T follicular helper cell (primary cell): ENCODE measurements around the gene SMIM36.
"Not testable (repeated sequence)": the region's sequence is repeated elsewhere in the genome, so short reads cannot be mapped to it uniquely, and the experiment has no call there.

Experiments
- DNase-seq: peaks from one replicate; pipeline ENCODE4 v3.0.0-alpha.2; 2020; ENCODE audit warnings: low read depth

The SMIM36 gene

GRCh38 chr17:55454906-55455474, 56.3 kb downstream of the SMIM36 start:
- no peak for DNase-seq

DNA sequence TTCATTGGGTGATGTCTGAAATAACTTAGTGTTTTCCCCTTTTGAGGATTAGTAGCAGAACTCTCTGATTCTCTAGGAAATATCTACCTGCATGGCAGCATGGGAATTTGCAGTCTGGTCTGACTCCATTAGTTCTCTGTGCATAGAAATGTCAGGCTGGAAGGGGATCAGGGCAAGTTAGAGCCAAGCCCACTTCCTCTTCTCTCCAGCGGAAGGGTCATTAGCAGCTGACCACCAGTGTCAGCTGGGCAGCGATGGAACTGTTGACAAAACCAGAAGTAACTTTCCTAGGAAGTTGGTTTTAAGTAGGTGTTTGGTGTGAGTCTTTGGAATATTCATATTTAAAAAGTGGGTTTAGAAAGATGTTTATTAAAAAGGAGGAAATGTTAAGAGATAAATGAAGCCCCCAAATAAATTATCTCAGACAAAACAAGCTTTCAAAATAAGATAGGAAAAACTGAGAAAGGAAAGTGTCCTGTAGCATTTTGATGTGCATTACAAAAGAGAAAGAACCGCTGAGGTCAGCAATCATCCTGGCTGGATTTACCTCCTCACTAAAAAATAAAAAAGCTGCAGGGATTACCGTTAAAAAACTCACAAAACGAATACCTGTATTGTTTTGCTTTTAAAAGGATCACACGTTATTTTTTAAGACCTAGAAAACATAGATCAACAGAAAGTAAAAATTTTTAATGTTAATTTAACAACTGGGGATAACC, 57.3 kb downstream of the SMIM36 start:
- DNase-seq, result no peak

GRCh38 chr17:55452139-55452790, 59.0 kb downstream of the SMIM36 start:
- DNase-seq, result no peak

DNA sequence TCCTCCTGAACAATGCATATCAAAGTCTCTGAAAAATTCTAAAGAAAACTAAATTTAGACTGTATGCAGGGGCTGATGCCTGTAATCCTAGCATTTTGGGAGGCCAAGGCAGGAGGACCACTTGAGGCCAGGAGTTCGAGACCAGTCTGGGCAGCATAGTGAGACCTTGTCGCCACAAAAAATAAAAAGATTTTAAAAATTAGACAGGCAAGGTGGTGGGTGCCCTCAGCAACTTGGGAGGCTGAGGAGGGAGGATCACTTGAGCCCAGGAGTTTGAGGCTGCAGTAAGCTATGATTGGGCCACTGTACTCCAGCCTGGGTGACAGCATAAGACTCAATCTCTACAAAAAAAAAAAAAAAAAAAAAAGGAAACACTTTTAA, 59.5 kb downstream of the SMIM36 start:
- DNase-seq, result no peak

DNA sequence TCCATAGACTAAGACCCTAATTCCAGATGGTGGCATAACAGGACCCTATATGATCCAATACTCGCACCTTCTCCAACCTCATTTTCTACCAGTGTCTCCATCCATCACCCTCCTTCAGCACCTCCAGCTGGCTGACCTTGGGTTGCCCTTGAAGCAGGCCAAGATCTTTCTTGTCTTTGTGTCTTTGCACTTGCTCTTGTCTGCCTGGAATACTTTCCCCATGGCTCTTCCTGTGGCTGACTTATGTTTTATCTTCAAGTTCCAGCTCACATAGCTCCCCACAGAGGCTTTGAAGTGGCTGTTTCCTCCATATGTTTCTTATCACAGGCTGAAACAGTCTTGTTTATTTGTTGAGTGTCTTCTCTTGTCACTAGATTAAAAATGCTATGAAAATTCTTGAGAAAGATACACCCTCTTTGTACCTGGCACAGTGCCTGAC, 60.0 kb downstream of the SMIM36 start:
- no peak for DNase-seq

- DNase-seq, result no peak
These were observed 60.9 kb downstream of the SMIM36 start for GRCh38 chr17:55450232-55450825.

DNA sequence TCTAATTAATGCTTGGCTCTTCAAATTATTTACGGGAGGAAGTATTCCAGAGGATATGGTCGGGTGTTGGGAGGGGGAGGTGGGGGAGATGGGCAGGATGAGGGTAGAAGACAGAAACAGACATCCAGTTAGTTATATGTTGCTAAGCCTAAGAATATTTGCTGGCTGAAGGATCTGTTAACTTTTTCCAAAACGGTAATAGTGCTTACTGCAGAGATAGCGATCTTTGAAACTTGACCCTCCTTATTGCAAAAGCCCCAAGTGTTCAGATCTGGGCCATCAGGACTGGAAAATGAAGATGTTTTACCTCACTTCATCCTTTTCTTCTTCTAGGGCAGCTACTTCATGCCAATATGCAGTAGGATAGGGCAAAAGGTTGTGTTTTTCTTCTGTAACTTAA, 62.6 kb downstream of the SMIM36 start:
- DNase-seq, result no peak

GRCh38 chr17:55446581-55447205, 64.6 kb downstream of the SMIM36 start:
- no peak for DNase-seq

- not testable (repeated sequence) for DNase-seq
These were observed 65.2 kb downstream of the SMIM36 start for GRCh38 chr17:55446004-55446403.

DNA sequence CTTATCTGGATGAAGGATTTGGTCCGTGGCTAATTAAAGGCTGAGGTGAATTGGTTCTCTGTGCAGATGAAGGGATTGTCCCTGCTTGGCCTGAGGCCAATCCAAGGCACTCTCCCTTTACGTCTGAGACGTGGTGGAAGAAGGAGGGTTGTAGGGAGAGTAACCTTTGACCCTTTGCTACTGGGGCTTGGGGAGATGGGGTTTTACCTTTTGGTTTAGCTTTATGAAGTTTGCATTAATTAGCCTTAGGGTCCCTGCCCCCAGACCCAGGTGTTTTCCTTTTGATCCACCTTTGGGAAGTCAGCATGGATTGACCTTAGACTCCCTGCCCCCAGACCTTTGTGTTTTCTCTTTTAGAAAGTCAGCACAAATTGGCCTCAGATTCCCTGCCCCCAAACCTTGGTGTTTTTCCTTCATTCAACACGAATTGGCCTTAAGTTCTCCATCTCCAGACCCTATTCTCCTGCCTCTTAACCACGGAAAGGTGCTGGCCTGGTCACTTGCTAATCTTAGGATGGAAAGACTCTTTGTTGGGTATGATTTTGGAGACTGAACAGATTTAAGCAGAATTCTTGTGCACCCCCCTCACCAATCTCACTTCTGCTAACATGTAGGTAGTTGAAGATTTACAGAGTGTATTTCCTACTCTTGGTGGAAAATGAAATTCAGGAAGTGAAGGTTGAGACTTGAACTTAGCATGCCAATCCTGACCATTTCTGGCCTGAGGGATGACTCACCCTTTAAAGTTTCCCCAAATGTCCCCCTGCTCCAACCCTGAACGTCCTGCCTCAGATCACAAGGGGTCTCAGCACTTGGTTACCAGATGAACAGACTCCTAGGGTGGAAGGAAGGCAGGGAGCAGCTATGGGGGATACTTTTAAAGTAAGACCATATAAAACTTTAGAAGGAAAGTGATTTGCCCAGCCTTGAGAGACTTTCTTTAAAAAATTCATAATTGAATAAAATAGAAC, 66.5 kb downstream of the SMIM36 start:
- no peak for DNase-seq

- DNase-seq, result no peak
These were observed 67.3 kb downstream of the SMIM36 start for GRCh38 chr17:55443904-55444303.

GRCh38 chr17:55442953-55443683, 68.1 kb downstream of the SMIM36 start:
- no peak for DNase-seq

DNA sequence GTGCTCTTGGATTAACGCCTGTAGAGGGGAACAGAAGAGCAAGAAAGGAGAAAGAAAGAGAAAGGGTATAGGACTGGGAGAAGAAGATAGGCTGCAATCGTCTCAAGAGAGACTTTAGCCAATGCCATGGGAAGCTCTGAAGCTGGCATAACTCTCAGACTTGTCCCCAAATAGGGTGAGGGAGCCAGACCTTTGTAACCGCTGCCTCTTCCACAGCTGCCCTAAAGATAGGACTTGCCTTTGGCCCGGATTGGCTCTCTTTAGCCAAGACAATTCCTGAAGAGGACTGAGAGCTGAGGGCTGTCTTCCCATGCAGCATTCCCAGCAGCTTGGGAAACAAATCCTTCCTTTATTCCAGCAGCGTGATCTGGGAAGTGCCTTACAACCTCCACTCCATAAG, 68.8 kb downstream of the SMIM36 start:
- no peak for DNase-seq

- DNase-seq, result no peak
These were observed 69.7 kb downstream of the SMIM36 start for GRCh38 chr17:55441544-55441943.

- no peak for DNase-seq
These were observed 70.9 kb downstream of the SMIM36 start for GRCh38 chr17:55440391-55440790.

DNA sequence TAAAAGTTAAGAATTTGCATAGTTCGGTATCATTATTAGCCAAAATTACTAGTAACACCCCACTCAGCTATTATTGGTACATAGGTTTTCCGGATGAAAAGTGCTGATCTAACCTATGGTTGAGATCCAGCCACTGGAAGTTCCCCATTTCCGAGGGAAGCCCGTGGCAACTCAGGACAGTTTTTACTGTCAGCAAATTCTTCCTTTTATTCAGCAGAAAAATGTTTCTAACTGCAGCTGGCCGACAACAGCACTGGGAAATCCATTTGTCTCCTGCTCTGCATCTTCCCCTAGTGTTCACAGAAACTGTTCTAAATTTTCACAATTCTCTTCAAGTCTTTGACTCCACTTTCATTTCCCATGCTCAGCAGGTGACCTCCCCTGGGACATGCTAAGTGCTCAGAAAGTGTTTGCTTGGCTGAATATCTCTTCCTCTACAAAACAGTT, 74.1 kb downstream of the SMIM36 start:
- no peak for DNase-seq

DNA sequence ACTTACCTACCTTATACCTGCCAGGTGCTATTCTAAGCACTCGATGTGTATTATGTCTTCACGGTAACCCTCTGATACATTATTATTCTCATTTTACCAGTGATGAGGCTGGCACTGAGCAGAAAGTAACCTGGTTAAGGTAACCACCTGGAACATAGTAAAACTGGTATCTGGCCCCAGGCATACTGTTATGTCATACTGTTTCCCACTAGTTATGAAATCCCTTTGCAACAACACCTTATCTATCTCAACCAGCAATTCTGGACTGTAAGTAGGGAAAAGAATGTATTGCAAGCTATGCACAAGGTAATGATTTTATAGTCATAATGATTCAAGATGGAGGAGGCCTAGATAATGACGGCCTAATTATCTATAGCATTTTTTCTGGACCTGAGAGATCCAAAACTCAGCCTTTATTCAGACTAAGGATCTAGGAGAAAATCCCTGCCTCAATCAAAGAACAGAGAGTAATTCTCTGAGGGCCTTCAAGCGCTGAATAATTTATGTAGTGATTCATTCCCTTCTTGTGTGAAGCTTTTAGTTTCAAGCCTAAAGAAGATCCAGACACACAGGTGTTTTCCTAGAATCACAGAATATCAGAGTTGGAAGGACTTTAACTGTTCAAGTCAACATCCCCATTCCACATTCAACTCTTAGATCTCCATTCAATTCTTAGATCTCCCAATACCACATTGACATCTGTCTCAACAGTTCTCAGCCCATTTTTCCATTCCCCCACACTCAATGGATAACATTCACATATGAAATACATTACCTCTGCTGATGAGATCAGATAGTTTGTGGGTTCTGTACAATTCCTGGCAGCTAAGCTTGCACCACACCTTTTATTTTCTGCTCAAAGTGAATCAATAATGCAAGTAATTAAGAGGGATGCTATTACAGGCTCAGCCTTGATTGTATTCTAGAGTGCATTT, 74.8 kb downstream of the SMIM36 start:
- DNase-seq, result no peak

- DNase-seq, result no peak
These were observed 75.8 kb downstream of the SMIM36 start for GRCh38 chr17:55435408-55435807.

DNA sequence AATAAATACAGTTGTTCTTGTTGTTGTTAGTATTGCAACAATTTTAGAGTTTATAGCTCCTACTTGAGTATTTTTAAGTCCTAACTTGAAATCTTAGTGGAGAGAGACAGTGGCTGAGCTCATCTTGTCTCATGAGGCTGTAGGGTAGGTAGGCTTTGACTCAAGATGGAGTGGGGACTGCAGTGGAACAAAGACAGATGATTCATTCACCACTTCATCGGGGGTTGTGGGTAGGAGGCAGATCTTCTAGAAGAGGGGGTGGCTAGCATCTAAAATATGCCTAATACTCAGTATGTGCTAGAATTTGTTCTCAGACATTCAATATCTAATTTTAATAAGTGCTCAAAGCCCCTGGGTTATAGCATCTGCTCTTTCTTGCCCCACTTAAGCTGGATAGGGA, 76.5 kb downstream of the SMIM36 start:
- no peak for DNase-seq
